GM18526 (cell line): ENCODE measurements around the gene PCDH9.

Source experiments
- POLR2A ChIP-seq: IDR thresholded peaks from 3 replicates; pipeline ENCODE4 v1.6.1; 2011; ENCODE audit not compliant: insufficient read length; ENCODE audit errors: extremely low read depth

The PCDH9 gene

GRCh38 chr13:66341635-66342377, 888.3 kb downstream of the PCDH9 start:
- TF ChIP-seq POLR2A: no peak

GRCh38 chr13:66339214-66339613, 890.9 kb downstream of the PCDH9 start:
- TF ChIP-seq POLR2A: no peak

- no peak for TF ChIP-seq POLR2A
Measured at GRCh38 chr13:66338542-66338941, 891.6 kb downstream of the PCDH9 start.

- no peak for TF ChIP-seq POLR2A
Measured at GRCh38 chr13:66335626-66336025, 894.5 kb downstream of the PCDH9 start.

- no peak for TF ChIP-seq POLR2A
Measured at GRCh38 chr13:66329988-66330451, 900.1 kb downstream of the PCDH9 start.

GRCh38 chr13:66328476-66328875, 901.7 kb downstream of the PCDH9 start:
- TF ChIP-seq POLR2A: no peak

- no peak for TF ChIP-seq POLR2A
Measured at GRCh38 chr13:66323745-66324347, 906.3 kb downstream of the PCDH9 start.

- no peak for TF ChIP-seq POLR2A
Measured at GRCh38 chr13:66322936-66323335, 907.2 kb downstream of the PCDH9 start.

GRCh38 chr13:66322193-66322740, 907.9 kb downstream of the PCDH9 start:
- TF ChIP-seq POLR2A: no peak

GRCh38 chr13:66314911-66315310, 915.2 kb downstream of the PCDH9 start:
- TF ChIP-seq POLR2A: no peak

- TF ChIP-seq POLR2A: no peak
Measured at GRCh38 chr13:66313413-66313812, 916.7 kb downstream of the PCDH9 start.

- no peak for TF ChIP-seq POLR2A
Measured at GRCh38 chr13:66312312-66313087, 917.6 kb downstream of the PCDH9 start.

- TF ChIP-seq POLR2A: no peak
Measured at GRCh38 chr13:66305961-66306617, 924.0 kb downstream of the PCDH9 start.

- TF ChIP-seq POLR2A: no peak
Measured at GRCh38 chr13:66301482-66301881, 928.7 kb downstream of the PCDH9 start.

GRCh38 chr13:66301006-66301405, 929.1 kb downstream of the PCDH9 start:
- TF ChIP-seq POLR2A: no peak

GRCh38 chr13:66296875-66297274, 933.3 kb downstream of the PCDH9 start:
- TF ChIP-seq POLR2A: no peak

- TF ChIP-seq POLR2A: no peak
Measured at GRCh38 chr13:66296328-66296727, 933.8 kb downstream of the PCDH9 start.
